ENCODE measurements around the gene LDAH.
A peak's percentile ranks its signal among the peaks of the same experiment; 100 is the strongest.
"Not testable (repeated sequence)": the region's sequence is repeated elsewhere in the genome, so short reads cannot be mapped to it uniquely, and the experiment has no call there.

Gene LDAH

GRCh38 chr2:20722592-20723240, 100.2 kb downstream of the LDAH start:
- DNase-seq (ENCODE audit: low spot score): no peak

GRCh38 chr2:20717641-20718040, 105.3 kb downstream of the LDAH start:
- no peak for DNase-seq (ENCODE audit: low spot score)

- not testable (repeated sequence) for DNase-seq (ENCODE audit: low spot score)
These were observed 106.7 kb downstream of the LDAH start for GRCh38 chr2:20716164-20716563.

GRCh38 chr2:20714412-20714811, 108.5 kb downstream of the LDAH start:
- DNase-seq (ENCODE audit: low spot score): not testable (repeated sequence)

GRCh38 chr2:20713585-20713984, 109.3 kb downstream of the LDAH start:
- not testable (repeated sequence) for DNase-seq (ENCODE audit: low spot score)

GRCh38 chr2:20711641-20712040, 111.3 kb downstream of the LDAH start:
- not testable (repeated sequence) for DNase-seq (ENCODE audit: low spot score)

- no peak for DNase-seq (ENCODE audit: low spot score)
These were observed 115.3 kb downstream of the LDAH start for GRCh38 chr2:20707601-20708000.

GRCh38 chr2:20706786-20707185, 116.1 kb downstream of the LDAH start:
- no peak for DNase-seq (ENCODE audit: low spot score)

GRCh38 chr2:20706217-20706616, 116.7 kb downstream of the LDAH start:
- no peak for DNase-seq (ENCODE audit: low spot score)

- no peak for DNase-seq (ENCODE audit: low spot score)
These were observed 118.0 kb downstream of the LDAH start for GRCh38 chr2:20704886-20705285.

- no peak for DNase-seq (ENCODE audit: low spot score)
These were observed 120.3 kb downstream of the LDAH start for GRCh38 chr2:20702563-20702962.

GRCh38 chr2:20698916-20699613, 123.8 kb downstream of the LDAH start:
- no peak for DNase-seq (ENCODE audit: low spot score)

- no peak for DNase-seq (ENCODE audit: low spot score)
These were observed 125.5 kb downstream of the LDAH start for GRCh38 chr2:20697322-20697934.

- no peak for DNase-seq (ENCODE audit: low spot score)
These were observed 126.5 kb downstream of the LDAH start for GRCh38 chr2:20696366-20696765.

- no peak for DNase-seq (ENCODE audit: low spot score)
These were observed 129.6 kb downstream of the LDAH start for GRCh38 chr2:20693317-20693716.

GRCh38 chr2:20692081-20692480, 130.8 kb downstream of the LDAH start:
- DNase-seq (ENCODE audit: low spot score): no peak

- DNase-seq (ENCODE audit: low spot score): no peak
These were observed 131.7 kb downstream of the LDAH start for GRCh38 chr2:20691076-20691734.

GRCh38 chr2:20689428-20690264, 133.3 kb downstream of the LDAH start:
- no peak for DNase-seq (ENCODE audit: low spot score)

GRCh38 chr2:20687260-20687832, 135.6 kb downstream of the LDAH start:
- DNase-seq (ENCODE audit: low spot score): no peak

GRCh38 chr2:20684581-20685063, 138.3 kb downstream of the LDAH start:
- no peak for DNase-seq (ENCODE audit: low spot score)

- peak; percentile 56 for DNase-seq (ENCODE audit: low spot score)
These were observed 140.6 kb downstream of the LDAH start for GRCh38 chr2:20682167-20682920.
